A549 (cell line): ENCODE data around the gene UIMC1. TPM values are rescaled to one million over a fixed set of nuclear protein-coding genes. Genes with fewer than 3 reads are reported as not detected.

Source experiments
- ATAC-seq, 2 experiments: fragments of 200-7000 bp in 1 of 2; fragments of >200 bp in 1 of 2; cut with Nextera tagmentation in 1 of 2; cut with Tn5 transposase in 1 of 2; 3 replicates each; pipeline versions ENCODE4 v1.8.0 to v1.9.1; 2018 to 2020; ENCODE audit warnings: mild to moderate bottlenecking in 1 of 2, moderate library complexity in 1 of 2
- CTCF ChIA-PET: fragments of 300-600 bp; sonication (Branson Sonifier 250); formaldehyde crosslinking; extraction: SDS; loops from one replicate; lab custom pipeline; 2021; ENCODE audit warnings: antibody characterized with exemption, inconsistent platforms; lab: Yijun Ruan, JAX
- POLR2A ChIA-PET: fragments of 350-600 bp; formaldehyde crosslinking; extraction: SDS; loops from one replicate; lab custom pipeline; 2021; ENCODE audit warnings: antibody characterized with exemption, inconsistent platforms; lab: Yijun Ruan, JAX
- DNase-seq, 2 experiments: peaks; one replicate each; pipeline versions ENCODE4 v3.0.0 to v3.0.0-alpha.2; 2011 to 2016; ENCODE audit warnings: low read depth in 1 of 2, low spot score in 1 of 2
- FAIRE-seq: peaks from 2 replicates; lab custom pipeline; 2011; peaks lifted over from hg19 to GRCh38; lab: Jason Lieb, UNC
- H3K27ac ChIP-seq, 2 experiments: fragments of >200 bp; sonication (Bioruptor Twin); formaldehyde crosslinking; 3 replicates each; pipeline ENCODE4 v1.5.1; 2016 to 2017
- H3K4me1 ChIP-seq: fragments of >200 bp; sonication (Bioruptor Twin); formaldehyde crosslinking; 3 replicates; pipeline ENCODE4 v1.6.1; 2016
- H3K4me2 ChIP-seq: fragments of >200 bp; sonication (Bioruptor Twin); formaldehyde crosslinking; 3 replicates; pipeline ENCODE4 v1.6.1; 2016
- H3K4me3 ChIP-seq: fragments of >200 bp; sonication (Bioruptor Twin); formaldehyde crosslinking; 3 replicates; pipeline ENCODE4 v1.5.1; 2016
- H3K9me3 ChIP-seq: fragments of >200 bp; sonication (Bioruptor Twin); formaldehyde crosslinking; 3 replicates; pipeline ENCODE4 v1.6.1; 2016
- ATOH8 ChIP-seq: fragments of 250-450 bp; sonication (Bioruptor Pico); IDR thresholded peaks from 2 replicates; pipeline ENCODE4 v1.5.0; 2020; ENCODE audit warnings: low read depth, mild to moderate bottlenecking, moderate library complexity
- CBX8 ChIP-seq: fragments of 200-600 bp; sonication (generic); IDR thresholded peaks from 2 replicates; pipeline ENCODE4 v1.6.1; 2016
- CTCF ChIP-seq: fragments of >200 bp; sonication (Bioruptor Twin); formaldehyde crosslinking; IDR thresholded peaks from 3 replicates; pipeline ENCODE4 v1.5.1; 2016
- E2F6 ChIP-seq: IDR thresholded peaks from 2 replicates; pipeline ENCODE4 v1.6.1; 2012; ENCODE audit warnings: low read depth, borderline replicate concordance
- EP300 ChIP-seq, 2 experiments: fragments of >200 bp; sonication (Bioruptor Twin); formaldehyde crosslinking; IDR thresholded peaks; 2 replicates in 1 of 2; 3 replicates in 1 of 2; pipeline ENCODE4 v1.6.1; 2016 to 2017
- FOSB ChIP-seq: fragments of 250-450 bp; sonication (Bioruptor Pico); IDR thresholded peaks from 2 replicates; pipeline ENCODE4 v1.5.0; 2020; ENCODE audit warnings: mild to moderate bottlenecking, moderate library complexity
- FOSL2 ChIP-seq, 2 experiments: fragments of 450-650 bp in 1 of 2; fragments of >200 bp in 1 of 2; sonication (Bioruptor Twin) in 1 of 2; formaldehyde crosslinking; IDR thresholded peaks; 2 replicates each; pipeline versions ENCODE4 v1.5.0 to v1.6.1; 2016 to 2020; ENCODE audit warnings: mild to moderate bottlenecking in 1 of 2, moderate library complexity in 1 of 2
- FOXS1 ChIP-seq: fragments of 250-450 bp; sonication (Bioruptor Pico); IDR thresholded peaks from 2 replicates; pipeline ENCODE4 v1.5.0; 2020; ENCODE audit warnings: mild to moderate bottlenecking, moderate library complexity
- HEYL ChIP-seq: fragments of 250-450 bp; sonication (Bioruptor Pico); IDR thresholded peaks from 2 replicates; pipeline ENCODE4 v1.8.0; 2021; ENCODE audit warnings: mild to moderate bottlenecking, moderate library complexity
- HMGXB4 ChIP-seq: fragments of 250-450 bp; sonication (Bioruptor Pico); IDR thresholded peaks from 2 replicates; pipeline ENCODE4 v1.5.0; 2021; ENCODE audit warnings: mild to moderate bottlenecking, moderate library complexity, borderline replicate concordance
- HOXB13 ChIP-seq: fragments of 250-450 bp; sonication (Bioruptor Pico); IDR thresholded peaks from 2 replicates; pipeline ENCODE4 v1.5.0; 2020; ENCODE audit warnings: low read depth, mild to moderate bottlenecking, moderate library complexity
- KDM5A ChIP-seq: fragments of 200-600 bp; sonication (generic); IDR thresholded peaks from 2 replicates; pipeline ENCODE4 v1.6.1; 2016; ENCODE audit warnings: antibody characterized with exemption, mild to moderate bottlenecking
- MAX ChIP-seq: IDR thresholded peaks from 2 replicates; pipeline ENCODE4 v1.6.1; 2012
- NFE2L2 ChIP-seq: fragments of 150-350 bp; conservative IDR thresholded peaks from 2 replicates; pipeline ENCODE4 v1.6.1; 2014; ENCODE audit warnings: low read length
- NPAS2 ChIP-seq: fragments of 250-450 bp; sonication (Bioruptor Pico); IDR thresholded peaks from 2 replicates; pipeline ENCODE4 v1.8.0; 2022; ENCODE audit warnings: mild to moderate bottlenecking, moderate library complexity, borderline replicate concordance
- NR3C1 ChIP-seq: fragments of >200 bp; sonication (Bioruptor Twin); formaldehyde crosslinking; IDR thresholded peaks from 3 replicates; pipeline ENCODE4 v1.6.1; 2017
- POLR2A ChIP-seq: IDR thresholded peaks from 2 replicates; pipeline ENCODE4 v1.6.1; 2012; ENCODE audit warnings: mild to moderate bottlenecking, low read length
- POLR2AphosphoS2 ChIP-seq: conservative IDR thresholded peaks from 2 replicates; pipeline ENCODE4 v1.6.1; 2012; ENCODE audit warnings: low read length, improper control_type of control experiment, inconsistent platforms
- RAD21 ChIP-seq, 2 experiments: fragments of >200 bp in 1 of 2; sonication (Bioruptor Twin) in 1 of 2; formaldehyde crosslinking in 1 of 2; IDR thresholded peaks in 1 of 2; conservative IDR thresholded peaks in 1 of 2; 2 replicates in 1 of 2; 3 replicates in 1 of 2; pipeline ENCODE4 v1.6.1; 2012 to 2018; ENCODE audit warnings: inconsistent platforms in 1 of 2
- RARB ChIP-seq: fragments of 250-450 bp; sonication (Bioruptor Pico); IDR thresholded peaks from 2 replicates; pipeline ENCODE4 v1.8.0; 2021; ENCODE audit warnings: mild to moderate bottlenecking, moderate library complexity
- REST ChIP-seq: fragments of 200-600 bp; sonication (generic); IDR thresholded peaks from 2 replicates; pipeline ENCODE4 v1.6.1; 2016; ENCODE audit warnings: antibody characterized with exemption, mild to moderate bottlenecking, moderate library complexity
- RFX5 ChIP-seq: fragments of 450-650 bp; IDR thresholded peaks from 2 replicates; pipeline ENCODE4 v1.7.1; 2014; ENCODE audit warnings: antibody characterized with exemption, mild to moderate bottlenecking, moderate library complexity
- RNF2 ChIP-seq: fragments of 200-600 bp; sonication (generic); IDR thresholded peaks from 2 replicates; pipeline ENCODE4 v1.6.1; 2016; ENCODE audit warnings: low read depth, mild to moderate bottlenecking, antibody characterized with exemption, moderate library complexity, borderline replicate concordance
- SREBF2 ChIP-seq: fragments of 450-650 bp; IDR thresholded peaks from 2 replicates; pipeline ENCODE4 v1.6.1; 2014; ENCODE audit warnings: mild to moderate bottlenecking, moderate library complexity
- TFCP2L1 ChIP-seq: fragments of 250-450 bp; sonication (Bioruptor Pico); IDR thresholded peaks from 2 replicates; pipeline ENCODE4 v1.5.0; 2021; ENCODE audit warnings: mild to moderate bottlenecking
- USF2 ChIP-seq: fragments of 450-650 bp; IDR thresholded peaks from 2 replicates; pipeline ENCODE4 v1.6.1; 2014; ENCODE audit warnings: antibody characterized with exemption
- ZNF302 ChIP-seq: fragments of 250-450 bp; sonication (Bioruptor Pico); IDR thresholded peaks from 2 replicates; pipeline ENCODE4 v1.9.0; 2021; ENCODE audit warnings: inconsistent platforms, mild to moderate bottlenecking, moderate library complexity
- WGBS: methylation state at CpG from one replicate; pipeline ENCODE4 v1.1.6; 2017; ENCODE audit errors: missing lambda C conversion rate; 5-methylcytosine and 5-hydroxymethylcytosine counted together
- polyA plus RNA-seq, 4 experiments: library from polyadenylated mRNA; depleted of rRNA in 3 of 4; stranded (reverse); fragments of >200 nt; fragmentation: RNase III in 1 of 4; extraction: RNeasy Plus Mini Kit Qiagen cat#74134 plus additional on column Dnase treatment in 1 of 4; gene quantifications; 2 replicates in 3 of 4; 3 replicates in 1 of 4; pipeline ENCODE4 v1.2.3, GENCODE V29; 2011 to 2017

Gene UIMC1
- polyA plus RNA-seq, 2 of the 4 experiments (the other 2 are of a cell fraction), result 47.8 to 52.5 TPM

- 50% methylated on average over 4 of the region's 4 CpGs for WGBS
- ChIA-PET CTCF (interaction anchor here (0.7 to 1.4 kb wide), 3 partner anchors 14 to 19 kb away, joined by 3 read pairs; partner anchors contain the start of gene HK3), POLR2A (no interaction called here)
- Histone ChIP-seq H3K4me2 (no peak overlapping the region), H3K4me3 (no peak overlapping the region), H3K9me3 (no peaks in the 10 kb centered on the region), H3K27ac (no peak overlapping the region), H3K4me1 (no peaks in the 10 kb centered on the region)
- no peak for TF ChIP-seq NFE2L2
- no peak for TF ChIP-seq NPAS2 (CRISPR knock-in tag)
- TF ChIP-seq SREBF2, result no peak
- TF ChIP-seq FOXS1 (CRISPR knock-in tag), result no peak
- no peak for TF ChIP-seq FOSB (CRISPR knock-in tag)
- no peak for TF ChIP-seq HOXB13 (CRISPR knock-in tag)
- TF ChIP-seq POLR2AphosphoS2, result no peak
- TF ChIP-seq RFX5, result no peak
- no peak for TF ChIP-seq ZNF302 (CRISPR knock-in tag)
- no peak for TF ChIP-seq RNF2
- TF ChIP-seq USF2, result no peak
- TF ChIP-seq EP300 (IDR thresholded peaks at IDR 0.05), result no peak
- no peak for TF ChIP-seq CBX8
- no peak for TF ChIP-seq REST
- no peak for TF ChIP-seq NR3C1
- no peak for TF ChIP-seq RAD21 (conservative IDR thresholded peaks at IDR 0.05 in 1 of 2, IDR thresholded peaks at IDR 0.05 in 1 of 2)
- TF ChIP-seq RARB, result no peak
- TF ChIP-seq FOSL2 (IDR thresholded peaks at IDR 0.05), result no peak
- TF ChIP-seq FOSL2 (CRISPR knock-in tag; IDR thresholded peaks at IDR 0.05), result no peak
- DNase-seq (no peak), FAIRE-seq (no peak), ATAC-seq (no peak)
Measured at GRCh38 chr5:176884571-176884890, 122.0 kb downstream of the UIMC1 start.

GRCh38 chr5:176883700-176884570 lies 122.6 kb downstream of the UIMC1 start:
- WGBS, result 75% methylated on average over 17 of the region's 17 CpGs
- DNase-seq (no peak), FAIRE-seq (no peak), ATAC-seq (no peak)
- no peak overlapping the region for H3K27ac ChIP-seq
- no peaks in the 10 kb centered on the region for H3K9me3 ChIP-seq
- H3K4me2 ChIP-seq, result no peak overlapping the region
- H3K4me3 ChIP-seq, result no peak overlapping the region
- ChIA-PET CTCF (interaction anchor here (0.7 to 1.4 kb wide), 5 partner anchors 13 to 237 kb away, joined by 3 to 5 read pairs (median 3); partner anchors contain the start of genes HK3 and TSPAN17), POLR2A (no interaction called here)
- no peaks in the 10 kb centered on the region for H3K4me1 ChIP-seq
- TF ChIP-seq HMGXB4, result no peak
- TF ChIP-seq FOXS1 (CRISPR knock-in tag), result no peak
- TF ChIP-seq MAX, result no peak
- TF ChIP-seq RNF2, result no peak
- TF ChIP-seq E2F6, result no peak
- no peak for TF ChIP-seq ATOH8 (CRISPR knock-in tag)
- TF ChIP-seq CTCF, result no peak
- no peak for TF ChIP-seq TFCP2L1
- TF ChIP-seq KDM5A, result no peak
- no peak for TF ChIP-seq POLR2A
- TF ChIP-seq POLR2AphosphoS2, result no peak
- TF ChIP-seq HEYL (CRISPR knock-in tag), result no peak
